Neural cell (in vitro differentiated cells): ENCODE measurements around the gene SRC. TPM values are rescaled to one million over a fixed set of nuclear protein-coding genes. Genes with fewer than 3 reads are reported as not detected.

Source experiments
- H2AFZ ChIP-seq: fragments of 200-600, 300-800 bp; sonication (generic), shearing (Covaris generic); 2 replicates; pipeline ENCODE4 v1.6.0; 2014; ENCODE audit warnings: low read depth, mild to moderate bottlenecking, antibody characterized with exemption, low read length, moderate library complexity
- H3F3A ChIP-seq: fragments of 200-600 bp; shearing (Covaris generic); 2 replicates; pipeline ENCODE4 v1.6.1; 2016; ENCODE audit warnings: mild to moderate bottlenecking, moderate library complexity, mixed read lengths, antibody characterized with exemption, low read length; ENCODE audit not compliant: insufficient read depth, poor library complexity, severe bottlenecking
- H3K27ac ChIP-seq: fragments of 200-600, 300-800 bp; sonication (generic), shearing (Covaris generic); 2 replicates; pipeline ENCODE4 v1.5.1; 2014; ENCODE audit warnings: mild to moderate bottlenecking, low read length, moderate library complexity
- H3K27me3 ChIP-seq: fragments of 300-800, 200-600 bp; sonication (generic), shearing (Covaris generic); 2 replicates; pipeline ENCODE4 v1.6.0; 2014; ENCODE audit warnings: mild to moderate bottlenecking, low read depth, low read length, moderate library complexity; ENCODE audit not compliant: insufficient read depth
- H3K36me3 ChIP-seq: fragments of 300-800, 200-600 bp; sonication (generic), shearing (Covaris generic); 2 replicates; pipeline ENCODE4 v1.5.1; 2014; ENCODE audit warnings: mild to moderate bottlenecking, antibody characterized with exemption, low read length, moderate library complexity; ENCODE audit not compliant: insufficient read depth
- H3K4me2 ChIP-seq: fragments of 300-800, 200-600 bp; sonication (generic), shearing (Covaris generic); 2 replicates; pipeline ENCODE4 v1.6.0; 2014; ENCODE audit warnings: mild to moderate bottlenecking, low read length
- H3K4me3 ChIP-seq: fragments of 300-800, 200-600 bp; sonication (generic), shearing (Covaris generic); 2 replicates; pipeline ENCODE4 v1.5.1; 2014; ENCODE audit warnings: mild to moderate bottlenecking, low read length, moderate library complexity
- H3K79me2 ChIP-seq: fragments of 200-600 bp; shearing (Covaris generic); replicated peaks from 2 replicates; pipeline ENCODE4 v1.6.0; 2014; ENCODE audit warnings: mild to moderate bottlenecking, low read length, moderate library complexity; ENCODE audit not compliant: insufficient read depth
- H3K9ac ChIP-seq: fragments of 300-800, 200-600 bp; sonication (generic), shearing (Covaris generic); 2 replicates; pipeline ENCODE4 v1.6.1; 2016; ENCODE audit warnings: mild to moderate bottlenecking, low read length, mixed read lengths
- H3K9me2 ChIP-seq: fragments of 200-600 bp; shearing (Covaris generic); 2 replicates; pipeline ENCODE4 v1.6.1; 2016; ENCODE audit warnings: mild to moderate bottlenecking, low read length, mixed read lengths; ENCODE audit not compliant: insufficient read depth
- H3K9me3 ChIP-seq: fragments of 200-600, 300-800 bp; sonication (generic), shearing (Covaris generic); 2 replicates; pipeline ENCODE4 v1.6.1; 2016; ENCODE audit warnings: mild to moderate bottlenecking, mixed run types, low read length, moderate library complexity, mixed read lengths
- H4K20me1 ChIP-seq: fragments of 200-600 bp; shearing (Covaris generic); 2 replicates; pipeline ENCODE4 v1.6.1; 2016; ENCODE audit warnings: mild to moderate bottlenecking, mixed run types; ENCODE audit not compliant: insufficient read depth
- EP300 ChIP-seq: fragments of 450-650 bp; conservative IDR thresholded peaks from 2 replicates; pipeline ENCODE4 v1.6.1; 2014; ENCODE audit warnings: antibody characterized with exemption, mild to moderate bottlenecking, moderate library complexity; ENCODE audit not compliant: poor library complexity, severe bottlenecking
- EZH2 ChIP-seq: fragments of 200-600, 300-800 bp; shearing (Covaris generic), sonication (generic); IDR thresholded peaks from 2 replicates; pipeline ENCODE4 v1.6.1; 2014; ENCODE audit warnings: antibody characterized with exemption, low read length, borderline replicate concordance, mild to moderate bottlenecking; ENCODE audit not compliant: insufficient read depth, poor library complexity, severe bottlenecking
- MXI1 ChIP-seq: fragments of 450-650 bp; conservative IDR thresholded peaks from 2 replicates; pipeline ENCODE4 v1.6.1; 2014; ENCODE audit warnings: antibody characterized with exemption, mild to moderate bottlenecking; ENCODE audit not compliant: poor library complexity, severe bottlenecking
- POLR2AphosphoS5 ChIP-seq: IDR thresholded peaks from 2 replicates; pipeline ENCODE4 v1.6.1; 2012
- RAD21 ChIP-seq: fragments of 450-650 bp; conservative IDR thresholded peaks from 2 replicates; pipeline ENCODE4 v1.6.1; 2014; ENCODE audit warnings: antibody characterized with exemption, mild to moderate bottlenecking, moderate library complexity
- REST ChIP-seq: IDR thresholded peaks from 2 replicates; pipeline ENCODE4 v1.6.1; 2012; ENCODE audit warnings: borderline replicate concordance
- SMC3 ChIP-seq: fragments of 450-650 bp; conservative IDR thresholded peaks from 2 replicates; pipeline ENCODE4 v1.6.1; 2014; ENCODE audit warnings: antibody characterized with exemption, mild to moderate bottlenecking, moderate library complexity; ENCODE audit not compliant: poor library complexity
- TAF1 ChIP-seq: IDR thresholded peaks from 2 replicates; pipeline ENCODE4 v1.6.1; 2012; ENCODE audit warnings: low read depth
- polyA plus RNA-seq: library from polyadenylated mRNA; depleted of rRNA; stranded (reverse); fragments of >200 nt; gene quantifications from 2 replicates; pipeline ENCODE4 v1.2.3, GENCODE V29; 2014
- TF ChIP-seq, protein P1 (sequence below): fragments of 450-650 bp; IDR thresholded peaks from 2 replicates; pipeline ENCODE4 v1.5.1; 2014; ENCODE audit warnings: antibody characterized with exemption, mild to moderate bottlenecking, moderate library complexity; ENCODE audit not compliant: poor library complexity, severe bottlenecking

SRC gene
- polyA plus RNA-seq, 1 donor from 2014 or later = 39.0 TPM

GRCh38 chr20:37299718-37300528 is 46.0 kb upstream of the SRC start:
- H3K27ac ChIP-seq = no peak overlapping the region
- H3K4me3 ChIP-seq = no peak overlapping the region
- no peaks in the 10 kb centered on the region for H3K9me3 ChIP-seq
- peaks cover 14% of the 10 kb centered on the region for H3K36me3 ChIP-seq
- no peaks in the 10 kb centered on the region for H3K9me2 ChIP-seq
- TF ChIP-seq MXI1 (no peak), TAF1 (no peak), REST (no peak), EP300 (no peak), SMC3 (no peak), POLR2AphosphoS5 (no peak), EZH2 (no peak)
- TF ChIP-seq, protein P1, sequence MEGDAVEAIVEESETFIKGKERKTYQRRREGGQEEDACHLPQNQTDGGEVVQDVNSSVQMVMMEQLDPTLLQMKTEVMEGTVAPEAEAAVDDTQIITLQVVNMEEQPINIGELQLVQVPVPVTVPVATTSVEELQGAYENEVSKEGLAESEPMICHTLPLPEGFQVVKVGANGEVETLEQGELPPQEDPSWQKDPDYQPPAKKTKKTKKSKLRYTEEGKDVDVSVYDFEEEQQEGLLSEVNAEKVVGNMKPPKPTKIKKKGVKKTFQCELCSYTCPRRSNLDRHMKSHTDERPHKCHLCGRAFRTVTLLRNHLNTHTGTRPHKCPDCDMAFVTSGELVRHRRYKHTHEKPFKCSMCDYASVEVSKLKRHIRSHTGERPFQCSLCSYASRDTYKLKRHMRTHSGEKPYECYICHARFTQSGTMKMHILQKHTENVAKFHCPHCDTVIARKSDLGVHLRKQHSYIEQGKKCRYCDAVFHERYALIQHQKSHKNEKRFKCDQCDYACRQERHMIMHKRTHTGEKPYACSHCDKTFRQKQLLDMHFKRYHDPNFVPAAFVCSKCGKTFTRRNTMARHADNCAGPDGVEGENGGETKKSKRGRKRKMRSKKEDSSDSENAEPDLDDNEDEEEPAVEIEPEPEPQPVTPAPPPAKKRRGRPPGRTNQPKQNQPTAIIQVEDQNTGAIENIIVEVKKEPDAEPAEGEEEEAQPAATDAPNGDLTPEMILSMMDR = no peak
- no peak overlapping the region for H3K4me2 ChIP-seq
- no peaks in the 10 kb centered on the region for H3K27me3 ChIP-seq
- H3K79me2 ChIP-seq = peaks cover 5% of the 10 kb centered on the region
- no peaks in the 10 kb centered on the region for H4K20me1 ChIP-seq
- H3K9ac ChIP-seq = no peak overlapping the region
- H2AFZ ChIP-seq = no peak overlapping the region
- no peaks in the 10 kb centered on the region for H3F3A ChIP-seq

GRCh38 chr20:37301120-37301519 is 44.8 kb upstream of the SRC start:
- H4K20me1 ChIP-seq = no peaks in the 10 kb centered on the region
- H3K9me3 ChIP-seq = no peaks in the 10 kb centered on the region
- peaks cover 5% of the 10 kb centered on the region for H3K79me2 ChIP-seq
- H2AFZ ChIP-seq = no peak overlapping the region
- peaks cover 14% of the 10 kb centered on the region for H3K36me3 ChIP-seq
- no peak overlapping the region for H3K27ac ChIP-seq
- no peak overlapping the region for H3K4me2 ChIP-seq
- no peak overlapping the region for H3K9ac ChIP-seq
- H3K9me2 ChIP-seq = no peaks in the 10 kb centered on the region
- H3F3A ChIP-seq = no peaks in the 10 kb centered on the region
- TF ChIP-seq RAD21 (no peak), REST (no peak), POLR2AphosphoS5 (no peak), MXI1 (no peak), EZH2 (no peak), SMC3 (no peak), EP300 (no peak), TAF1 (no peak)
- TF ChIP-seq, protein P1 = no peak
- no peaks in the 10 kb centered on the region for H3K27me3 ChIP-seq
- H3K4me3 ChIP-seq = no peak overlapping the region
